Globus pallidus (tissue), 1 donor: Measurements from ENCODE around the gene UCP2.
A peak's percentile ranks its signal among the peaks of the same experiment; 100 is the strongest.
"Not testable (repeated sequence)": the region's sequence is repeated elsewhere in the genome, so short reads cannot be mapped to it uniquely, and the experiment has no call there.

Source experiments
- DNase-seq: peaks from one replicate; pipeline ENCODE4 v3.0.0-alpha.2; 2015; ENCODE audit warnings: low spot score

UCP2 gene

DNA sequence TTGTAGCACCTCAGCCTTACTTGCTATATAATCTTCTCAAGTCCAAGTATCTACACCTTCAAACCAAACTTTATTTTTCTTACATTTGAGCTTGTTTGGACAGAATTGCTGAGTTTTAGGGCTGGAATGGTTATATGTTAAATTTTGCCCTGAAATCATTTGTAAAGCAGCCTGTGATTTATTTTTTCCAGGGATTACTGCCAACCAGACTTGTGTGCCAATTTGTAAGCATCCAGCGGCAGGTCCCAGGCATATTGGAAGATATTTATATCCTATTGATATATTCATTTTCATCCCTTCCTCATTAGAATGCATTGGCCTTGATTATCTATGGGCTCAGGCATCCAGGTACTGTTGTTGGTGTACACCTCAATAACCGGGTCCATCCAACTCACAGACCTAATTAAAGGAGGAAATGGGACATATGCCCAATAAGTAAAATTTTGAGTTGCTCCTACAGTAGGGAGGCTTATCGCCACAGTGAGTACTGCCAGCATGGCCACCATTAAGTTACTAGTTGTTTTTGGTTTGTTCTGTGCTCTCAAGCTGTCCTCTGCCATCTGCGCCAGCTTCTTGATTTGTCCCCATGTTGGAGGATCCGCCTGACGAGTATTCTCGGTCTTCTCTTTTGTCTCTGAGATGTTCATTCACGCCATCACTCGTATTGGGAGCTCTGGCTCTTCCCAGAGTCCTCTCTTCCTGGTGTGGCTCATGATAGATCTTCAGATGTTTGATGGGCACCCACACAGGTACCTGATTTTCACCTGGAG is 41.7 kb downstream of the UCP2 start:
- DNase-seq, result no peak

DNA sequence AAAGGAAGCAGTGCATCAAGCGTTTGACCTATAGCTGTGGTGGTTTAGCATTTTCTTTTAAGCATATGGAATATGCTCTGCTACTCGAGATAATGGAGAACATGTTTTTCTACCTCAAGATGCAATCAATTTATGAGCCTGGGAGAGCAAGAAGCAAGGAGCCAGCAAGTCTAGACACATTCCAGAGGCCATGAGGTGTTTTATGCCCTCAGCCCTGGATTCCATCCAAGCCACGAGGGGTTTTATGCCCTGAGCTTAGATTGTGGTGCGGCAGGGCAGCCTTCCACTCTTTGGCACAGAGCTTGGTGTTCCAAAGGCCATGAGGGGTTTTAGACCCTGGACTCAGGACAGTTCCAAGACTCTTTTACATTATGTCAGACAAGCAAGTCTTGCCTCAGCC is 43.5 kb downstream of the UCP2 start:
- DNase-seq, result no peak

DNA sequence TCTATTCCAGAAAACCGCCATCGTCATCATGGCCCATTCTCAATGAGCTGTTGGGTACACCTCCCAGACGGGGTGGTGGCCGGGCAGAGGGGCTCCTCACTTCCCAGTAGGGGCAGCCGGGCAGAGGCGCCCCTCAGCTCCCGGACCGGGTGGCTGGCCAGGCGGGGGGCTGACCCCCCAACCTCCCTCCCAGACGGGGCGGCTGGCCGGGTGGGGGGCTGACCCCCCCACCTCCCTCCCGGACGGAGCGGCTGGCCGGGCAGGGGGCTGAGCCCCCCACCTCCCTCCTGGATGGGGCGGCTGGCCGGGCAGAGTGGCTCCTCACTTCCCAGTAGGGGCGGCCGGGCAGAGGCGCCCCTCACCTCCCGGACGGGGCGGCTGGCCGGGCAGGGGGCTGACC is 46.6 kb downstream of the UCP2 start:
- DNase-seq, result not testable (repeated sequence)

DNA sequence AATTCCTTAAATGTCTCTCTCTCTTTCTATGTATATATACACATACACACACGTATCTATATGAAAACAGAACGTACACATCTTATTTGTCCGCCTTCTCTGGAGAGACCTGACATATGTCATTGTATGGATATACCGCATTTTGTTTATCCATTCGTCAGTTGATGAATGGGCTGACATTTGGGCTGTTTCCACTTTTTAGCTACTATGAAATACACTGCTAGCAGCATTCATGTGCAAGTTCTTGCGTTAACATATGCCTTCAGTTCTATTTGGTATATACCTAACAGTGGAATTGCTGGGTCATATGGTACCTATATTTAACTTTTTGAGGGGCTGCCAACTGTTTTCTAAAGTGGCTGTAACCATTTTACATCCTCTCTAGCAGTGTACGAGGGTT is 49.9 kb downstream of the UCP2 start:
- DNase-seq, result no peak

DNA sequence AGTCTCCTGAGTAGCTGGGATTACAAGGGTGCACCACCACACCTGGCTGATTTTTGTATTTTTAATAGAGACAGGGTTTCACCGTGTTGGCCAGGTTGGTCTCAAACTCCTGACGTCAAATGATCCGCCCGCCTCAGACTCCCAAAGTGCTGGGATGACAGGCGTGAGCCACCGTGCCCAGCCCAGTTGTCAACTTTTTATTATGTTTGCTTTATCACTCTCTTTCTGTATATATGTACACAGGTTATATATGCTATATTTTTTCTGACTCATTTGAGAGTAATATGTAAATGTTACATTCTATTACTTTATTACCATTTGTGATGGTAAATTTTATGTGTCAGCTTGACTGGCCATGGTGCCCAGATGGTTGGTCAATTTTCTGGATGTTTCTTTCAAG is 50.7 kb downstream of the UCP2 start:
- DNase-seq, result no peak

DNA sequence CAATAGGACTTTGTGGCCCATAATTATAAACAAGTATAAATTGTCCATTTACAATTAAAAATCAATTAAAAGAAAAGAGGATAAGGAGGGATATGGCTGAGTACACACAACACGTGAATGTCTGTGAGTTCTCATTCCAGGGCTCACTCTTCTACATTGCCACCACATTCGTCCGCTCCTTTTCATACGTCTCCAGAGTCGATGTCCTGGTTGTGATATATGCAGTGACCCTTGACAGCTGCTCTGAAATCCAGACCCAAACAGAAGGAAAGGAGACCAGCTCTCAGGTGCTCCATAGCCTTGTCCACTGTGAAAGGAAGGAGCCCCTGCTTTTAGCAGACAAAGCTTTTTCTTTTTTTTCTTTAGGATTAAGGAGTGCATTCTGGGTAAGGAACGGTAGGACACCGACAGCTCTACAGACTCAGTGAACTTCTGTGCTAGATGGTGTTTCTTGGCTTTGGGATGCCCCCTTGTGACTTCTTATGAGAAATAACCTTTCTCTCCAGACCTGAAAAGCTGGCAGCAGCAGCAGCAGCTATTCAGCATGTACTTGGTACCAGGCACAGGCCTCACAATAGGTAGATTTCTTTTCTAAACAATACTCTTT is 51.5 kb downstream of the UCP2 start:
- peak; percentile 81 for DNase-seq

DNA sequence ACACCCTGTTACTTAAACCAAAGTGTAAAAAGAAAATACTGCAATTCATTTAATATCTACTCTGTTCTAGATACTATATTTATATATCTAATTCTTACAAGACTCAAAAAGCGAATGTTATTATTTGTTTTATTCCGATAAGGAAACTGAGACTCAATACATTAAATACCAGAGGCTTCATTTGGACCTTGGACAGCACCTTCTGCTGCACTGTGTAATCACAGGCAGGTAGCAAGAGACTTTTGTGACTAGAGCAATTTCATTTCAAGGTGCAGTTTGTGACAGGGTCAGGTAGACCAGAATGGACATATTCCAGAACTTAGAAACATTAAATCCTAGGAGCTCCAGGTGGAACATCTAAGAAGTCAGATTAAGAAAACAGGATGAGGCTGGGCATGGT is 53.3 kb downstream of the UCP2 start:
- DNase-seq, result no peak
